ENCODE measurements around the gene AP5Z1.
"Not testable (repeated sequence)": the region's sequence is repeated elsewhere in the genome, so short reads cannot be mapped to it uniquely, and the experiment has no call there.

AP5Z1 gene

DNA sequence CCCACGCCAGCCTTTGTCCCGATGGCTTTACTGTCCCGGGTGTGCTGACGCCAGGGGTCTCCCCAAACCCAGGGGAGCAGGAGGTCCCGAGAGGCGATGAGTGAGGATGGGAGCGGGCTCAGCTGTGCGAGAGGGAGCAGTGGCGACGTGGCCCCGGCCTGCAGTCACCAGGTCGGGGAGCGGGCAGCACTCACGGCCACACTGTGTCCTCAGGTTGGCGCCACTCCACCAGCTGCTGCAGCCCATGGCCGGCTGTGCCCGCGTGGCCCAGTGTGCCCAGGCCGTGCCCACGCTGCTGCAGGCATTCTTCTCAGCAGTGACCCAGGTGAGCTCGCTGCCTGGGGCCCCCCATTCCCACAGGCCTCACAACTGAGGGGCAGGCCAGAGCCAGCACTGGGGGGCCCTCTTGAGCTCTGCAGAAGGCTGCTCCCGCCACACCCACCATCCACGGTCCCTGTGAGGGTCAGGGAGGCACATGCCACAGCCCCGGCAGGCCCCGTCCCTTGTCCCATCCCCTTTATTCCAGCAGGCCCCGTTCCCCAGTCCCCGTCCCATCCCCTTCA is 13.3 kb downstream of the AP5Z1 start:
- DNase-seq: no peak

DNA sequence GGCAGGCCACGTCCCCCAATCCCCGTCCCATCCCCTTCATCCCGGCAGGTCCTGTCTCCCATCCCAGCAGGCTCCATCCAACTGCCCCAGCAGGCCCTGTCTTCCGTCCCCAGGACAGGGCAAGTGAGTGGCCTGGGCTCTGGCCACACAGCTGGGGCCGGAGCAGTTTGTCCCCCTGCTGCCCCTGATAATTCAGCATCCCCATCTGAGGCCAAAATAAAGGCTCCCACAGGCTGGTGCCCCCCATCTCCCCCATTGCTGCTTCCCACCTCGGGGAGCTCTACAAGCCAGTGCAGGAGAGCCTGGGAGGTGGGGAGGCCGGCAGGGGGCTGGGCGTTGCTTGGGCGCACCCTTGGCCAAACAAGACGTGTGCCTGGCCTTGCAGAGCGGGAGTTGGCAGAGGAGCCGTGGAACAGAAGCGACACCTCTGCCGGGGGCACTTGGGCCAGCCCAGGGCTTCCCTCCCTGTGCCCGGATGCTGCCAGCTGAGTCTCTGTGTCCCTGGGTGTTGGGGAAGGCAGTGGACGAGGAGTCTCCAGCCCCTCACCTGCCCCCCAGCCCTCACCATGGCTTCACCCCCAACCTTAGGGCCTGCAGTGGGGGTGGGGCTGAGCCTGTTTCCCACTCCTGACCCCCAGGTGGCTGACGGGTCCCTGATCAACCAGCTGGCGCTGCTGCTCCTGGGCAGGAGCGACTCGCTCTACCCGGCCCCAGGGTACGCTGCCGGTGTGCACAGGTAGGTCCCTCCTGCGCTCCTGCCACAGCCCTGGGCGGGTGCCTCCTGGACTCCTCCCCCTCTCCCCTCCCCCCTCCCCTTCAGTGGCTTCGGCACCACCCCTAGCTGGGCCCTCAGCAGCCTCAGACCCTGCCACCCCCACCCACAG is 14.0 kb downstream of the AP5Z1 start:
- DNase-seq: no peak

DNA sequence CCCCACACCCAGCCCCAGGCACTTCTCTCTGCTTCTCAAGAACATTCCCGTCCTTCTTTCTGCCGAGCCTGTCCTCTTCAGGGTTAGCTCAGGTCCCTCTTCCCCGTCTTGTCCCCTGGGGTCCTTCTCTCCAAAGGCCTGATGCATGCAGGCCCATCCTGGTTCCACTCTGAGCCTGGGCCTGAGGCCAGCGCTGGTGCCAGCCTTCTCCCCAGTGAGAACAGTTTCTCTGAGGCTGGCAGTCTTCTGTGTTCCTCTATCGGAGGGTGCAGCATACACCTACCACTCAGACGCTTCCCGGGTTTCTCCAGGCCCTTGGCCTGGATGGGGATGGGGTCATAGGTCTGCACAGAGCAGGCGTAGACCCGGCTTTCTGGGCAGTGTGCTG is 14.6 kb downstream of the AP5Z1 start:
- no peak for DNase-seq

DNA sequence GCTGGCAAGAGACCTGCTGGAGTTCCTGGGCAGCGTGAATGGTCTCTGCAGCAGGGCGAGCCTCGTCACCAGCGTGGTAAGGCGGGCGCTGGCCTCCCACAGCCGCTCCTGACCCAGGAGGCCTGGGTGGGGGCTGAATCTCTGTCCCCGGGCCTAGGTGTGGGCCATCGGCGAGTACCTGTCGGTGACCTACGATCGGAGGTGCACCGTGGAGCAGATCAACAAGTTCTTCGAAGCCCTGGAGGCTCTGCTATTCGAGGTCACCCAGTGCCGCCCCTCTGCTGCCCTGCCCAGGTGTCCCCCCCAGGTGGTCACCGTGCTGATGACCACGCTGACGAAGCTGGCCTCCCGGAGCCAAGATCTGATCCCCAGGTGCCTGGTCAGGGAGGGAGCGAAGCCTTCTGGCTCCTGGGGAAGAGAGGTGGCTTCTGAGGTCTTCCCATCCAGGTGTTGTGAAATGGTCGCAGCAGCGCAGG is 15.1 kb downstream of the AP5Z1 start:
- DNase-seq: no peak

DNA sequence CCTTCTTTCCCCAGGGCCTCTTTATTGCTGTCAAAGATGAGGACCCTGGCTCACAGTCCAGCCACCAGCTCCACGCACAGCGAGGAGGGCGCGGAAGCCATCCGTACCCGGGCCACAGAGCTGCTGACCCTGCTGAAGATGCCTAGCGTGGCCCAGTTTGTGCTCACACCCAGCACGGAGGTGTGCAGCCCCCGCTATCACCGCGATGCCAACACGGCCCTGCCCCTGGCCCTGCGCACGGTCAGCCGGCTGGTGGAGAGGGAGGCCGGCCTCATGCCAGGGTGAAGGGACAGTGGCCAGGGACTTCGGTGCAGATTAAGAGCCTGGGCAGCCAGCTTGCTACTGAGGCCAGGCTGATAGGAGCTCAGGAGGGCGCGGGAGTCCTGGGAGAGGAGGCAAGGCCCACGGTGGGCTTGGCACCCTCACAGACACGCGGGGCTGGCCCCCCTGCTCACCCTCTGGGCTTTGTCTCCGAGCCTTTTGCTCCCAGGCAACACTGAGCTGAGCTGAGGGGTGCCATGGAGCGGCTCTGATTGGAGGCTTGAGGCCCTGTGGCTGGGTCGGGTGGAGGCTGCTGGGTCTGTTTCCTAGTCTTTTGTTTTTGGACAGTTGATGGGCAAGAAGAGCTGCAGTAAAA is 15.8 kb downstream of the AP5Z1 start:
- DNase-seq: no peak

DNA sequence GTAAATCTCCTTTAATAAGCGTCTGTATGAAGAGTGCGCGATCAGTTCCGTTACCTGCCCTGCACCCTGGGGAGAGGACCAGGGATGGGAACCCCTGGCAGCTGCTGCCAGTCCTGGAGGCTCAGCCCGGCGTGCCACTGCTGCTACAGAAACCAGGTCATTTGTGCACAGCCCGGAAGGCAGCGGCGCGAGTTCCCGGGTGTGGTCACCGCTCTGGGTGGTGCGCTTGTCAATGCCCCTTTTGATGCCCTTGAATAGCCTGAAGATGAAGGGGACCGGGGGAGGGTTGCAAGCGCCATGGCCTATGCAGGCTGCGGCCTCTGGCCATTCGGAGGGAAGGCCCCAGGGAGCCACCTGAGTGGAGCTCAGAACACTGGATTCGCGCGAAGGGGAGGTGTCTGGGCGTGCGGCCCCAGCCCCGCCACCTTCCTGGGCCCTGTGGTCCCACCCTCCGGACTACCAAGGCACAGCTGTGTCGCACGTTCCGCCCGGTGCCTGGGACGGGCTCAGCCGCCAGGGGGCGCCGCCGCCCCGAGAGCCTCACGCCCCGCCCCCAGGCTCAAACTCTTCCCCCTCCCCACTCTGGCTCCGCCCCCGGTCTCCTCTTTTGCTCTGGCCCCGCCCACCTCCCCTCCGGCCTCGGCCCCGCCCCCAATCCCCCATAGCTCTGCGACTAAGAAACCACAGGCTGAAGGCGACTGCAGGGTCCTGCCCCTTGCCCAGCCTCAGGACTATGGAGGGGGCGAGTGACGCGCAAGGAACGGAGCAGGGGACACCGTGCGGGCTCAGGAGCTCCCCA is 16.5 kb downstream of the AP5Z1 start:
- DNase-seq: peak; percentile 75

DNA sequence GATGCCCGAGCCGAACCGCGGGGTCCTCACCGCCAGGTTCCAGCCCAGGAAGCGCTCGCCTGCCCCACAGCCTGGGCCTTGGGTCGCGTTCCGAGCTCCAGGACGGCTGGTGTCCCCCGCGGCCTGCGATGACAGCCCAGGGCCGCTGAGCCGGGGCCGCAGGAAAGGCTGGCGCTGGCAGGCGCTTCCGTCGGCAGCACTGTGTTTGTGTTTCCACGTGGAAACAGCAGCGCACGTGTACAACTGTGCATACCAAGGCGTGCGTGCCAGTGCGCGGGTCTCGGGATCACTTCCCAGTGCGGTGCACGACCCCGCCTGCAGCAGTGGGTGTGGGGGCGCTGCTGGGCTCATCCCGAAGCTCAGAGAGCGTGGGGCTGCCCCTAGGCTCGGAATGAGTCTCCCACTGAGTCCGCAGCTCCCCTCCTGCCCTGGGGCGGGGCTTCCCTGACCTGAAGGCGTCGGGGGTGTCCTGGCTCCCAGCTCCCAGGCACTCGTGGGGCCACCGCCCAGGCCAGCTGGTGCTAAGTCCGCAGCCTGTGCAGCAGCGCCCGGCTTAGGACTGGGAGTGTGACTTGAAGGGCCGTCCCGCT is 17.2 kb downstream of the AP5Z1 start:
- DNase-seq: no peak

DNA sequence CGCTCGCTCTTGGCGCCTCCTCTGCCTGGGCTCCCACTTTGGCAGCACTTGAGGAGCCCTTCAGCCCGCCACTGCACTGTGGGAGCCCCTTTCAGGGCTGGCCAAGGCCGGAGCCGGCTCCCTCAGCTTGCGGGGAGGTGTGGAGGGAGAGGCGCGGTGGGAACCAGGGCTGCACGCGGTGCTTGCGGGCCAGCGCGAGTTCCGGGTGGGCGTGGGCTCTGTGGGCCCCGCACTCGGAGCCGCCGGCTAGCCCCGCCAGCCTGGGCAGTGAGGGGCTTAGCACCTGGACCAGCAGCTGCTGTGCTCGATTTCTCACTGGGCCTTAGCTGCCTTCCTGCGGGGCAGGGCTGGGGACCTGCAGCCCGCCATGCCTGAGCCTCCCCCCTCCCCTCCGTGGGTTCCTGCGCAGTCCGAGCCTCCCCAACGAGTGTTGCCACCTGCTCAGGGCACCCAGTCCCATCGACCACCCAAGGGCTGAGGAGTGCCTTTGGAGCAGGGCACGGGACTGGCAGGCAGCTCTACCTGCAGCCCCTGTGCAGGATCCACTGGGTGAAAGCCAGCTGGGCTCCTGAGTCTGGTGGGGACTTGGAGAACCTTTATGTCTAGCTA is 18.1 kb downstream of the AP5Z1 start:
- DNase-seq: not testable (repeated sequence)

DNA sequence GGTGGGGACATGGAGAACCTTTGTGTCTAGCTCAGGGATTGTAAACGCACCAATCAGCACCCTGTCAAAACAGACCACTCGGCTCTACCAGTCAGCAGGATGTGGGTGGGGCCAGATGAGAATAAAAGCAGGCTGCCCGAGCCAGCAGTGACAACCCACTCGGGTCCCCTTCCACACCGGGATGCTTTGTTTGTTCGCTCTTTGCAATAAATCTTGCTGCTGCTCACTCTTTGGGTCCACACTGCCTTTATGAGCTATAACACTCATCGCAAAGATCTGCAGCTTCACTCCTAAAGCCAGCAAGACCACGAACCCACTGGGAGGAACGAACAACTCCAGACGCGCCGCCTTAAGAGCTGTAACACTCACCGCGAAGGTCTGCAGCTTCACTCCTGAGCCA is 18.7 kb downstream of the AP5Z1 start:
- DNase-seq: not testable (repeated sequence)

DNA sequence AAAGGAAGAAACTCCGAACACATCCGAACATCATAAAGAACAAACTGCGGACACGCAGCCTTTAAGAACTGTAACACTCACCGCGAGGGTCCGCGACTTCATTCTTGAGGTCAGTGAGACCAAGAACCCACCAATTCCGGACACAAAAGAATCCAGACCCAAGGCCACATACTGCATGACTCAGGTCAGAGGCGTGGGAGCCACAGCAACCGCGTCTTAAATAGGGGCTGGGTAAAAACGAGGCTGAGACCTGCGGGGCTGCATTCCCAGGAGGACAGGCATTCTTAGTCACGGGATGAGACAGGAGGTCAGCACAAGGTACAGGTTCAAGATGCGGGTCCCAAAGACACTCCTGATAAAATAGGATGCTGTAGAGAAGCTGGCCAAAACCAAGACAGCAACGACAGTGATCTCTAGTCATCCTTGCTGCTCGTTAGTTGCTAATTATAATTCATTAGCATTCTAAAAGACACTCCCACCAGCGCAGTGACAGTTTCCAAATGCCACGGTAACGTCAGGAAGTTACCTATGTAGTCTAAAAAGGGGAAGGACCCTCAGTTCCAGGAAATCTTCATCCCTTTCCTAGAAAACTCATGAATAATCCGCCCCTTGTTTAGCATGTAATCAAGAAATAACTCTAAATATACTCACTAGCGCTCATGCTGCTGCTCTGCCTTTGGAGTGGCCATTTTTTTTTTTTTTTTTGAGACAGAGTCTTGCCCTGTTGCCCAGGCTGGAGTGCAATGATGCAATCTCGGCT is 19.3 kb downstream of the AP5Z1 start:
- DNase-seq: no peak

DNA sequence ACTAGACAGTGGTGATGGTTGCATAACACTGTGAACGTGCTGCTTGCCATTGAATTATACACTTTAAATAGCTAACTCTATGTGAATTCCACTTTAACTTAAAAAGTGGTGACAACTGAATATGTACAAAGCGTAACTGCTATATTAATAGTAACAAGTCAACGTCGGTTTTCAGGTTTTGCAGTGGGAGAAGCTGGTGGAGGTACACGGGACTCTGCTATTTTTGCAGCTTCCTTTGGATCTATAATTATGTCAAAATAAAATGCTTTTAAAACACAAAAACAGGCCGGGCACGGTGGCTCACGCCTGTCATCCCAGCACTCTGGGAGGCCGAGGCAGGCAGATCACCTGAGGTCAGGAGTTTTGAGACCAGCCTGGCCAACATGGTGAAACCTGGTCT is 21.0 kb downstream of the AP5Z1 start:
- DNase-seq: no peak

DNA sequence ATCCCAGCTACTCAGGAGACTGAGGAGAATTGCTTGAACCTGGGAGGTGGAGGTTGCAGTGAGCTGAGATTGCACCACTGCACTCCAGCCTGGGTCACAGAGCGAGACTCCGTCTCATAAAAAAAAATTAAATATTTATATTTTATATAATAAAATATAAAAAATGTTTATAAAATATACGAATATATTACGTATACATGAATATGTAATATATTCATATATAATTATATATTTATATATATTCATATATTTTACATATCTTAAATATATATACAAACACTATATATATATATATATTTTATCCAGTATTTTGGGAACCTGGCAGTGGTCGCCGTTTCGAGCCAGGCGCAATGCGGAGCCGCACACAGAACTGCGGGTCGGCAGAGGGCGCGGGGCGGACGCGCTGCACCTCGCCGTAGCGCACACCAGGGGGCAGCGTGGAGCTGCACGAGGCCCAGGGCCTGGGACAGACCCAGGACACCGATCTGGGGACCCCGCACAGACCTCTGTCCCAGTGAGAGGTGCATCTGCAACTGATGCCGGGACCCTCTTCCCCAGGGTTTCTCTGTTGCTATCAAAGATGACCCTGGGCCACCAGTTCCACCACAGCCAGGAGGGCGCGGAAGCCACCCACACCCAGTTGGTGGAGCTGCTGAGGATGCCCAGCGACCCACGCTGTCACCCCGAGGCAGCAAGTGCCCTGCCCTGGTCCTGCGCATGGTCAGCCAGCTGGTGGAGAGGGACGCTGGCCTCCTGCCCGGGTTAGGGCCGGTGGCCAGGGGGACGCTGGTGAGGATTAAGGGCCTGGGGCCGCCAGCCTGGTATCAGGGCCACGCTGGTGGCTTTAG is 22.7 kb downstream of the AP5Z1 start:
- DNase-seq: peak; percentile 49

DNA sequence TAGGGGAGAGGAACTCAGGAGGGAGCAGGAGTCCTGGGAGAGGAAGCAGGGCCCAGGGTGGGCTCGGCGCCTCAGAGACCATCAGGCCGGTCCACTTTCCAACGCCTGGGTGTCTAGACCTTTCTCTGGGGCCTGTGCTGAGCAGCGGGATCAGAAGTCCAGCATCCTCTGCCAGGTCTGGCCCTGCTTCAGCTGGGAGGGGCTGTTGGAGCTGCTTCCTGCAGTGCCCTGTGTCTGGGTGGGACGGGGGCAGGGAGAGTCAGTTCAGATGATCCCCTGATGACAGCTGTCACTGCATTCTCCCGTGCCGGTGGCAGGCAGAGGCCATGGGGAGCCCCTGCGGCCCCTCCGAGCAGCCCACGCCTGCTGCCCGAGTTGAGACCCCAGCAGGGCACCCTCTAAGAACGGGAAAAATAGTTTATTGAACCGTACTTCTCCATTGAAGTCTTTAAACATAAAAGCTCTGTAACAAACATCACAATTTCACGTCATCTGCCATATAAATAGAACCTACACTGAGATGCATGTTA is 23.3 kb downstream of the AP5Z1 start:
- DNase-seq: no peak

DNA sequence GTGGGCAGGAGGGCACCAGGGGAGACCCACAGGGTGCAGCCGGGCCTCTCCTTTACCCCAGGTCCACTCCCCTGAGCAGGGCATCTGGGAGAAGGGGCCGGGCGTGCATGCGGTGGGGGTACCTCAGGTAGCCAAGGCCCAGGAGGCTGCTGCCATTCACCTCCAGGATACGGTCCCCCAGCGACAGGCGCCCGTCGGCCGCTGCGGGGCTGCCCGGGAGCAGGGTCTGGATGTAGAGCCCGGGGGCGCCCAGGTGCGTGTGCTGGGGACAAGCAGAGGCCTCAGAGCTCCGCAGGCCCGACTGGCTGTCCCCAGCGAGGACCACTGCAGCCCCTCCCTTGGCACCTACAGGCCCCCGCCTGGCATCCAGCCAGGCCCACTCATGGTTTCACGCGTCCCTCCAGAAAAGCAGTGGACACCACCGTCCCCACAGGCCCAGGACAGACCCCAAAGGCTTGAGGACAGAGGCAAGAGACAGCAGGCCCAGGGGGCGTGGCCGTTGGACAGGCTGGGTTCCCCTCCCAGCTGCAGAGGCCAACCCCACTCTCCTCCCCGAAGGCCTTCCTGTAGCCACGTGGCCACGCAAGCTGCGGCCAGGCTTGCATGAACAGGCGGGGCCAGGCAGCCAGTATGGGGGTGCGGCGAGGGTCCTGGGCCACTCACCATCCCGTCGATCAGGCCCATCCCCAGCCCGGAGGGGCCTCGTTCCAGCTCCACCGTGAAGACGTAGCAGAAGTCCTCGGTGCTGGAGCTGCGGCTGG is 24.3 kb downstream of the AP5Z1 start:
- DNase-seq: no peak

DNA sequence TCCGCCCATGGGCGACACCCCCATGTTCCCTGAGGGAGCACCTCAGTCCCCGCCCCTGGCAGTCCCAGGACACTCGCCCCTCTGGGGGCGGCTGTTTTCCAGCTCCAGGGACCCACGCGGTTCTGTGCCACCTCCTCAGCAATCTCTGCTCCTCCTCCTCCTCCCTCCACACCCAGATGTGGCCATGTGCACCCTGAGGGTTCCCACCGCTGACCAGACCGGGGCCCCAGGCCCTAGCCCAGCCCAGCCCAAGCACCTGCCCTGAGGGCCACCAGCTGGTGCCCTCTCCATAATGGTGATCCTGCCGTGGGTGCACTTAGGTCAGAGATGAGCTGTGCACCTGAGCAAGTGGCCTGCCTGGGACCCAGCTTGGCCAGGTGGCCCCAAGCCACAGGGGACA is 25.1 kb downstream of the AP5Z1 start:
- no peak for DNase-seq

DNA sequence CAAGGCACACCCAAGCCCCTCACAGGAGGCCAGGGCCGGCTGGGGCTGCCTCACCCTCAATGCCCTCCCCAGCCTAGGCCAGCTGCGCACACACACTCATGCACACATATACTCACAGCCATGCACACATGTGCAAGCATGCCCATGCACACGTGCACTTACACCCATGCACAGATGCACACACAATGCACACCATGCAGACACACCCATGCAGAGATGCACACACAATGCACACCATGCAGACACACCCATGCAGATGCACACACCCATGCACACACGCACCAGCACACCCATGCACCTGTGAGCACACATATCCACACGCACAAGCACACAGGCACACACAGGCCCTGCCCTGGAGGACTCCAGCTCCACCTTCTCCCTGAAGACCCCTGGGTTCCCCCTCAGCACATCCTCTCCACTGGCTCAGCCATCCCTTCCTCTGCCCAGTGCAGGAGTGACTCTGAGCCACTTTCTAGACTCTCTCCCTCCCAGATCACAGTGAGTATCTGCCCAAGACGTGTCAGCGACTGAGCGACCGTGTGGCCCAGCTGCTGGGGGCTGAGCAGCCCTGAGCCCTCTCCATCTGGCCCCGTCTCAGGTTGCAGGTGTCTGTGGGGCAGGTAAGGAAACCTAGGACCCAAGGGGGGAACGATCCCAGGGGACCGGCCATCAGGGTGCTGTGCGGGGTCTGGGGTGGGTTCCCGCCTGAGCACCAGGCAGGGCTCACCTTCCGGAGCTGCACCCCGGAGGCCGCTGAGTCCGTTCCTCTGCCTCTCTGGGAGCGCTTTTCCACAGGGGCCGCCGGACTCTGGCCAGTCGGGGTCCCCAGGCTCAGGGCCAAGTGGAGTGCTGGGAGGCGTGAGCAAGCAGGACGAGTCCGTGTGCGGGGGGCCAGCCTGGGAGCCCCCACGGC is 25.8 kb downstream of the AP5Z1 start:
- DNase-seq: no peak

DNA sequence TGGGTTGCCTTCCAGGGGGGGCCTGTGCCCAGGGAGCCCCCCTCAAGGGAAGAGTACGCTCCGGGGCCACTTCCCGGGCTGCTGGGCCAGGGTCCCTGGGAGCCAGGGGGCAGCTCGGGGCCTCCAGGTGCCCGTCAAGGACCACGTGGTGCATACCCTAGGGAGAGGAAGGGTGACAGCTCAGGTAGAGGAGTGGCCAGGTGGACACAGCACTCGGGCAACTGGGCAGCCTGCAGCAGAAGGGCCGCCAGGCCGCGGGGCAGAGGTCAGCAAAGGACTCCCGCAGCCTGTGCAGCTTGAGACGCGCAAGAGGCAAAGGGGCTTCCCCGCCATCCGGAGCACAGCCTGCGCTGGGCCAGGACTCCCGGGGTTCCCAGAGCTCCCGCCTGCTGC is 26.4 kb downstream of the AP5Z1 start:
- no peak for DNase-seq

DNA sequence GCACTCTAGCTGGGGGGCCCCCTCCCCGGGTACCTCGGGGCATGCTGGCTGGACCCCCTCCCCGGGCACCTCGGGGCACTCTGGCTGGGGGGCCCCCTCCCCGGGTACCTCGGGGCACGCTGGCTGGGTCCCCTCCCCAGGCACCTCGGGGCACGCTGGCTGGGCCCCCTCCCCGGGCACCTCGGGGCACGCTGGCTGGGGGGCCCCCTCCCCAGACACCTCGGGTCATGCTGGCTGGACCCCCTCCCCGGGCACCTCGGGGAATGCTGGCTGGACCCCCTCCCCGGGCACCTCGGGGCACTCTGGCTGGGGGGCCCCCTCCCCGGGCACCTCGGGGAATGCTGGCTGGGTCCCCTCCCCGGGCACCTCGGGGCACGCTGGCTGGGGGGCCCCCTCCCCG is 27.2 kb downstream of the AP5Z1 start:
- not testable (repeated sequence) for DNase-seq

Data from activated T-cell treated with anti-CD3 and anti-CD28 coated beads for 4 hours (primary cell).